GM18858 (cell line): ENCODE measurements around the gene ZDHHC8.

ENCODE experiments used
- ATAC-seq: cut with Tn5 transposase; IDR thresholded peaks from one replicate; pipeline ENCODE4 v1.9.1; 2021; ENCODE audit not compliant: unreplicated experiment

ZDHHC8 gene

GRCh38 chr22:20095521-20095920 lies 36.1 kb upstream of the ZDHHC8 start:
- ATAC-seq, result no peak

DNA sequence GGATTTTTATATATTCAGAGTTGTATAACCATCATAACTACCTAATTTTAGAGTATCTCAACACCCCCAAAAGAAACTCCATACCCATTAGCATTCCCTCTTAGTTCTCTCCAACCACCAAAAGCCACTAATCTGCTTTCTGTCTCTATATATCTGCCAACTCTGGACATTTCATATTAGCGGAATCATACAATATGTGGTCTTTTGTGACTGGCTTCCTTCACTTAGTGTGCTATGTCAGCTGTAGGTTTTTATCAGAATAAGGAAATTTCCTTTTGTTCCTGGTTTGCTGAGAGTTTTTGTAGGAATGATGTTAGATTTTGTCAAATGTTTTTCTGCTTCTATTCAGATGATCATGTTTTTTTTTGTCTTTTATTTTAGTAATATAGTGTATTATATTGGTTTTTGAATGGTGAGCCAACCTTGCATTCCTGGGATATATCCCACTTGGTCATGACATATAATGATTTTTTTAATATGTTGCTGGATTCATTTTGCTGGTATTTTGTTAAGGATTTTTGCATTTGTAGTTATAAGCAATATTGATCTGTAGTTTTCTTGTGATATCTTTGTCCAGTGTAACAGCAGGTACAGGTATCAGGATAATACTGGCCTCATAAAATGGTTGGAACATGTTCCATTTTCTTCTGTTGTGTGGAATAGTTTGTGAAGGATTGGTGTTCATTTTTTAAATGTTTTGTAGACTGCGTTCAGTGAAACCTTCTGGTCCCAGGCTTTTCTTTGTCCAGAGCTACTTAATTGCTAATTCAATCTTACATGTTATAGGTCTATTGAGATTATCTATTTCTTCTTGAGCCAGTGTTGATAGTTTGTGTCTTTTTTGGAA lies 34.8 kb upstream of the ZDHHC8 start:
- no peak for ATAC-seq

- no peak for ATAC-seq
These were observed 32.4 kb upstream of the ZDHHC8 start for GRCh38 chr22:20099099-20099711.

DNA sequence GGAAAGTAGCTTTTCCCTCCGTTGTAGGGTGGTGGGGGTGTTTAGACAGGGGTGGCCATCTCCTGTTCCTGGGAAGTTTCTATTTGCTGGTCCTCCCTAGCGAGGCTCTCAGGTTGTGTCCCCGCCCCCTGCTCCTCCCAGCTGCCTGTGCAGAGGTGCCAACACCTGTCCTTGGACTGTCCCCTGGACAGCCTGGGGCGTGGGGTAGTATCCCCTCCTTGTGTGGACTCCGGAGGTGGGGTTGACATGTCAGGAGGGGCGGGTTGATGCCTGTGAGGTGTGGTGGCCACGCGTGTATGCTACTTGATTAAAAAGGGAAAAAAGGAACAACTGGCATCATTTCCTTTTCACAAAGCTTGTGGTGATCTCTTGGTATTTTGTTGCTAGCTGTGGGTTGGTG lies 30.0 kb upstream of the ZDHHC8 start:
- no peak for ATAC-seq

DNA sequence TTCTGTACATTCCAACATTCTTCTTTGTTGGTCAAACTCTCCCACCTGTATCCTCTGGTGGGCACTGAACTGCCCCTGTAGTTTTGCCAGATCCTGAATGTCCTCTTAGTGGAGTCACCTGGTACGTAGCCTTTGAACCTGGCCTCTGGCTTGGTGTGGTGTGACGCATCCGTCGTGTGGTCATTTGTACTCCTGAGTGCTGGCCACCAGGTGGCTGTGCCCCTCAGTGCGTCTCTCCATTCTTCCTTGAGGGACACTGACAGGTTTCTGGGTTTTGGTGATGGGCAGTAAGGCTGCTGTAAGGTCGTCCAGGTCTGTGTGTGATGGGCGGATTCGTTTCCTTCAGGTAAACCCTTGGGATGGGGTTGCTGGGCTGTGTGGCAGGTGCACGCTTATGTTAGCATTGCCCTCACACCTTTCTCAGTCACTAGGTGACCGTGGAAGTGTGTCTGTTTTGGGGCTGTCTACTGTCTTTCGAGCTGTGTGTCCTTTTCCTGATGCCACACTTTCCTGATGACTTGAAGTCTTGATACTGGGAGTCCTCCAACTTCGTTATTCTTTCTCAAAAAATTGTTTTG lies 29.3 kb upstream of the ZDHHC8 start:
- ATAC-seq, result no peak

GRCh38 chr22:20105456-20106204 lies 26.0 kb upstream of the ZDHHC8 start:
- no peak for ATAC-seq

- no peak for ATAC-seq
These were observed 25.3 kb upstream of the ZDHHC8 start for GRCh38 chr22:20106205-20106848.

GRCh38 chr22:20106849-20107237 lies 24.8 kb upstream of the ZDHHC8 start:
- ATAC-seq, result no peak

DNA sequence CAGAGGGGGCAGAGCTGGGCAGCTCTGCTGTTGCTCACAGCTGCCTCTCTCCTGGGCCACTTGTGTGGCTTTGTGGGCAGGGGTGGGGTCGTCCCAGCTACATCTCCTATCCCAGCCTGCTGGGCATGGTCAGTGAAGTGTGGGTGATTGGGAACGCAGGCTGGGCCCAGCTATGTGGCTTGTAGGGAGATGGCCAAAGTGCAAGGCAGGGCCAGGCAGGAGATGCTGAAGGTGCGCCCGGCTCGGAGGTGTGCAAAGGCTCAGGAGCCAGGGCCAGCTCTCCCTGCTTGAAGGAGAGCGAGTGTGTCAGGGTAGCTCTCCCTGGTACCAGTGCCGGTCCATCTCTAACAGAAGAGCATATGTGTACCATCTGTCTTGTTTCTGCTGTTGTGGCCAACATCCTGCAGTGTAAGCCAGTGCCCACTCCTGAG lies 24.1 kb upstream of the ZDHHC8 start:
- ATAC-seq, result no peak

DNA sequence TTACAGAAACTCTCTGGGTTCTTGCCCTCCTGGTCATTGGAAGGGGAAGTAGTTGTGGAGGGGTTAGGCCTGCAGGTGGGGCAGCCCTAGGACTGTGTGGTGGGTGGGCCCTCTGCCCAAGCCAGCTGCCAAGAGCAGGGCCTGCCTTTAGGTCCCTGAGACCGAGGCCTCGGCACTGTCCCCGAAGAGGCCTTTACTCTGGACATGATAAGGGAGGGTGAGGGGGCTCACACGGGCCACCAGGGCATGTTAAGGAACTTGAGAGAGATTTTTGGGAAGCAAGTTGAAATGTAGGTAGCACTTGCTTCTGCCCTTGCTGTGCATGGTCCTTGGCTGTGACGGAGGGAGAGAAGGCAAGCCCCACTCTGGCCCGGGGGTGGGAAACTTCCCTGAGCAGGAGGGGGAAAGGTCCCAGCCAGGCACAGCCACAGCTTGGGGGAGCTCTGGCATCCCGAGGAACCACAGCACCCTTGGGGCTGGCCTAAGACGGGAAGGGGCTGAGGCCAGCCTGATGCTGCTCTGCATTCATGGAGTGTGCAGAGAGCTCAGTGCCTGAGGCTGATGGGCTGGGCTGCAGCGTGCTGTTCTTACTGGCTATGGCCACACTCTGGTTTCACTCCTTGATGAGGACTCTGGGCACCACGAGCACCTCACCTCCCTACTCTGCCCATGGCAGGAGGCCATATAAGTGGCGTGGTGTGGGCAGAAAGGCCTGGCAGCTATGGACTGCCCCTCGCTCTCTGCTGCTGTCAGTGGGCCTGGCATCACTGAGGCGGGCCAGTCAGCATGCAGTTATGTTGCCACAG lies 23.4 kb upstream of the ZDHHC8 start:
- ATAC-seq, result no peak

DNA sequence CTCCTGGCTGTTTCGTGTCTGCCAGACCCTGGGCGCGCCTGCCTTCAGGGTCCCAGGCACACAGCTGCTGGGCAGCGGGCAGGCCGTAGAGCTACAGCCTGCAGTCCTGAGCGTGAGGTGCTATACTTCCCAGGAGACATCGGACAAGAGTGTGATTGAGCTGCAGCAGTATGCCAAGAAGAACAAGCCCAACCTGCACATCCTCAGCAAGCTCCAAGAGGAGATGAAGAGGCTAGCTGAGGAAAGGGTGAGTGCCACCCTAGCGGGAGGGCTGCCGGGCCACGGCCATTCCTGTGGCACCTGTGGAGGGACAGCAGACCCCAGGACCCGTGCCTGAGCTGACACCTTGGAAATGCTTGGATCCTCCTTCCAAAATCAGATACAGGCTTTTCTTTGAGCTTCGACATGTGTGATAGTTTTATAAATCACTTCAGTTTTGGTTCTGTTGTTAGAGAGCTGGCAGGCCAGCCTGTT lies 22.8 kb upstream of the ZDHHC8 start:
- ATAC-seq, result no peak

- no peak for ATAC-seq
These were observed 21.9 kb upstream of the ZDHHC8 start for GRCh38 chr22:20109411-20110358.

GRCh38 chr22:20110359-20110985 lies 21.1 kb upstream of the ZDHHC8 start:
- no peak for ATAC-seq

DNA sequence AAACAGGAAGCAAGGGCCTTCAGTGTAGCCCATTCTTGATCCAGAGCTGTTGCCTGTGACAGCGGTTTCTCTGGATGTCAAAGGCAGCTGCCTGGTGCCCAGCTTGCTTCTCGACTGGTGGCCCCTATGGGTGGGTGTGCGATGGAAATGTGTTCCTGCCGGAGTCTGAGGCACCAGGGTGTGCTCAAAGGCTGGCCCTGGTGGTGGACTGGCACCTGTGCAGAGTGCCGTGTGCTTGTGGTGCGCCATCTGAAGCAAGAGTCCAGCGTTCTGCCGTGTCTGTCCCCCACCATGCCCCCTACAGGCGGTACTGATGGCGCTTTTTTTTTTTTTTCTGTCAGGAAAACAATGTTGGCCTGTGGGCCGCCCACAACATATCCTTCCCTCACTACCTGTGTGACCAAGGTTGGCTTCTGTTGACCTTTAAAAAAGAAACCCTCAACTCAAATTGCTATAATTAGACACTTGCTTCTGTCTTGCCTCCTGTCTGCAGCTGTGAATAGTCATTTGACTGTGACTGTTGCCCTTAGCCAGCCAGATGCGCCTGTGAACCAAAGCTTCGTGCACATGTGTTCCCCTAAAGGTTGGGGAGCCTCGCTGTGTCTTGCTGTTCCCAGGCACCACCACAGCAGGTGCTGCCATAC lies 20.4 kb upstream of the ZDHHC8 start:
- no peak for ATAC-seq

DNA sequence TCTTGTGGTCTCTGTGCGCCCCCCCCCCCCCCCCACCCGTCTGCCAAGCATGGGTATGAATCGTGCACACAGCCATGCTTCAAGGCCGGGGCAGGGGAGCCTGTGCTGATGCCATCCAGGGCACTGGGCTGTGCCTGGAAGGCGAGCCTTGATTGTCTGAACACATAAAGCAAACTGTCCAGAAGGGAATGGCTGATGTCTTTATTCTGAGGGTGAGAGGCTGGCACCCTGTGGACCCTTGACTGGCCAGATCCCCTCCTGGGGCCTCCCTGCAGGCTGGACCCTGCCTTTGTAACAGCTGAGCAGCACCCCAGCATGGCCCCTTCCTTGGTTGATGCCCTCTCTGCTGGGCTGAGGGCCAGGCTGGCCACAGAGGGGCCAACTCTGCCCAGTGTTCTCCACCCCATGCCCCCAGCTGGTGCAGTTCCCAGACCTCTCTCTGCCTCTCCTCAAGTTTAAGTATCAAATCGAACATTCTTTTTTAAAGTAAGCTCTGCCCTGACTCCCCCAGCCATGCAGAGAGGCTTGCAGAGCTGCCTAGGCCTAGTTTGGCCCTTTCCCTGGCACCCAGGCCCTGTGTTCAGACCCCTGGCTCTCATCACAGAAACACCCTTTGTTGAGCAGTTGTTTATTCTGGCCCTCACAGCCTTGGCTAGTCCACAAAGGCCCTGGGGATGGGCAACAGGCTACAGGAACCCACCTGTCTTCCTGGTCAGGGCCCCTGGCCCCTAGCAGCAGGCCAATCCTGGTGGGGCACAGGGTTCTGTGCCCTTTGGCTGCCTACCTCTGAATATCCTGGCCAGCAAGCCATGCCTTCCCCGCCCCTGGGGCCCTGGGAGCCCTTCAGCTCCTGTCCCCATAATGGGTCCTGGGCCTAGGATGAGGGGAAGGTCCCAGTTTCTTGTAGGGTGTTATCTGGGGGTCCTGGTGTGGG lies 19.6 kb upstream of the ZDHHC8 start:
- no peak for ATAC-seq

DNA sequence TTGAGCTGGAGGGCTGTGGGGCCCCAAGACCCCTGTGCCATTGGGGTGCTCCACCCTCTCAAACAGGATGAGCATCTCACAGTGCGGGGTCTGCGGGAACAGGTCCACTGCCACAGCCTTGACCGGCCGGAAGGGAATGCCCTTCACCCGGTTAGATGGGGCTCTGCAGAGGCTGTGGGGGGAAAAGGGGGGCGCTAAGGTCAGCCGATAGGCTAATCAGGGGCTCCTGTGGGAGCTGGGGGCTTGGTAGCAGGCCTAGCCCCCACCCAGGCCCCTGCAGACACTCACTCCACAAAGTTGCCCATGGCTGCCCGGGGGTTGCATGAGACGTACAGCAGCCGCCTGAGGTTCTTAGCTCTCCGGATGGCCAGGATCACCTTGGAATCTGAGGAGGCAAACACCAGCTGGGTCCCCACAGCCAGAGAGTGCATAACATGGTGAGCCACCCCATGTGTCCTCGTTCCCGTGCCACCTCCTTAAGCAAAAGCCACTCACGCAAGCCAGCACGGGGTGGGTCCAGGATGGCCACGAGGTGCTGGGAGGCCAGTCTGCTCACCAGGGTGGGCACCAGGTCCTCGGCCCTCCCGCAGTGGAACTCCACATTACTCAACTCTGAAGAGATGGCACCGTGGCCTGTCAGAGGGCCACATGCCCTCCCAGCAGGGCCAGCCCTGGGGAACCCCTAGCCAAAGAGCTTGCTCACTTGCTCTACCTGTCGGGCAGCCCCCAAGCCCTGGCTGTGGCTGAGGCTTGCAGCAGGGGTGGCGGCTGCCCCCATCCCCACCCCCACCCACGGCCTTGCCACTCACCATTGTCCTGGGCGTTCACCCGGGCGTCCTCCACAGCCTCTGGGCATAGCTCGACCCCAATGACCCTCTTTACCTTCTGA lies 18.7 kb upstream of the ZDHHC8 start:
- no peak for ATAC-seq
